K562 (cell line): ENCODE measurements around the gene ADIPOQ. TPM values are rescaled to one million over a fixed set of nuclear protein-coding genes. Genes with fewer than 3 reads are reported as not detected.
A peak's percentile ranks its signal among the peaks of the same experiment; 100 is the strongest.

ENCODE experiments used
- ATF1 ChIP-seq, 2 experiments: fragments of 450-650 bp in 1 of 2; IDR thresholded peaks; 2 replicates each; pipeline ENCODE4 v1.6.1; 2016; ENCODE audit warnings: missing compliant biosample characterization in 1 of 2, missing genetic modification characterization in 1 of 2
- BRF1 ChIP-seq: IDR thresholded peaks from 3 replicates; pipeline ENCODE4 v1.6.1; 2011; ENCODE audit warnings: borderline replicate concordance, mild to moderate bottlenecking; ENCODE audit not compliant: insufficient read length; ENCODE audit errors: extremely low read depth
- CREB1 ChIP-seq, 2 experiments: sonication (generic) in 1 of 2; formaldehyde crosslinking in 1 of 2; IDR thresholded peaks; 2 replicates each; pipeline versions ENCODE4 v1.6.1 to v1.8.0; 2012 to 2022; ENCODE audit warnings: inconsistent platforms in 1 of 2, mild to moderate bottlenecking in 1 of 2, missing genetic modification reagents in 1 of 2, moderate library complexity in 1 of 2
- CREM ChIP-seq: IDR thresholded peaks from 2 replicates; pipeline ENCODE4 v1.6.1; 2014; ENCODE audit warnings: antibody characterized with exemption, low read depth
- DIDO1 ChIP-seq: fragments of 450-650 bp; IDR thresholded peaks from 2 replicates; pipeline ENCODE4 v1.6.1; 2016; ENCODE audit warnings: low read depth, missing biosample characterization, missing genetic modification characterization
- ELF1 ChIP-seq: fragments of 200-800 bp; sonication (Bioruptor generic); IDR thresholded peaks from 2 replicates; pipeline ENCODE4 v1.6.1; 2016; ENCODE audit warnings: missing genetic modification characterization, missing compliant biosample characterization
- ELF4 ChIP-seq: fragments of 450-650 bp; formaldehyde crosslinking; IDR thresholded peaks from 2 replicates; pipeline ENCODE4 v1.4.0; 2022; ENCODE audit warnings: missing genetic modification characterization
- ESRRA ChIP-seq: fragments of 450-650 bp; IDR thresholded peaks from 2 replicates; pipeline ENCODE4 v1.6.1; 2014; ENCODE audit warnings: low read depth, mild to moderate bottlenecking, moderate library complexity, borderline replicate concordance
- EZH2 ChIP-seq: IDR thresholded peaks from 2 replicates; pipeline ENCODE4 v1.6.1; 2012; ENCODE audit warnings: low read depth, mild to moderate bottlenecking, inconsistent platforms, low read length, borderline replicate concordance
- HNRNPLL ChIP-seq: fragments of 200-400 bp; formaldehyde crosslinking; IDR thresholded peaks from 2 replicates; pipeline ENCODE4 v1.6.1; 2017; ENCODE audit warnings: low read length, low read depth, mild to moderate bottlenecking; ENCODE audit not compliant: poor library complexity, severe bottlenecking
- MXI1 ChIP-seq: IDR thresholded peaks from 2 replicates; pipeline ENCODE4 v1.6.1; 2011; ENCODE audit warnings: low read depth, mild to moderate bottlenecking, improper control_type of control experiment, low read length
- RBFOX2 ChIP-seq: fragments of 200-400 bp; formaldehyde crosslinking; IDR thresholded peaks from 2 replicates; pipeline ENCODE4 v1.6.1; 2017; ENCODE audit warnings: low read depth, mild to moderate bottlenecking, low read length, moderate library complexity
- ZBTB17 ChIP-seq: fragments of 450-650 bp; formaldehyde crosslinking; IDR thresholded peaks from 2 replicates; pipeline ENCODE4 v1.4.0; 2020; ENCODE audit warnings: mild to moderate bottlenecking
- ZEB2 ChIP-seq: fragments of 450-650 bp; IDR thresholded peaks from 2 replicates; pipeline ENCODE4 v1.6.1; 2016
- ZFPM2 ChIP-seq: fragments of 250-450 bp; sonication (Bioruptor Pico); IDR thresholded peaks from 2 replicates; pipeline ENCODE4 v1.5.1; 2022; ENCODE audit warnings: mild to moderate bottlenecking
- ZNF133 ChIP-seq: fragments of 250-450 bp; sonication (Bioruptor Pico); IDR thresholded peaks from 2 replicates; pipeline ENCODE4 v1.4.0; 2020; ENCODE audit warnings: mild to moderate bottlenecking
- ZNF140 ChIP-seq: fragments of 250-450 bp; sonication (Bioruptor Pico); IDR thresholded peaks from 2 replicates; pipeline ENCODE4 v1.8.0; 2021; ENCODE audit warnings: moderate library complexity, mild to moderate bottlenecking, inconsistent platforms
- ZNF324 ChIP-seq: fragments of 250-450 bp; sonication (Bioruptor Pico); IDR thresholded peaks from 2 replicates; pipeline ENCODE4 v1.4.0; 2020; ENCODE audit warnings: mild to moderate bottlenecking
- polyA plus RNA-seq, 8 experiments: library from polyadenylated mRNA; depleted of rRNA in 4 of 8; stranded (reverse) in 5 of 8; unstranded in 3 of 8; fragments of >200 nt; fragmentation: Nextera tagmentation in 2 of 8; fragmentation: Illumina TruSeq in 1 of 8; extraction: Ambion mirVana in 2 of 8; extraction: Trizol in 1 of 8; gene quantifications; 2 replicates each; pipeline versions ENCODE4 v1.2.1 to v1.2.3, GENCODE V29; 2011 to 2014; ENCODE audit warnings: inconsistent platforms in 1 of 8, missing spikeins in 1 of 8
- total RNA-seq, 7 experiments: library from RNA; depleted of rRNA in 6 of 7; stranded (reverse); fragments of >200 nt in 6 of 7; fragmentation: Illumina TruSeq in 2 of 7; extraction: Trizol in 2 of 7; gene quantifications; 2 replicates each; pipeline versions ENCODE4 v1.2.1 to v1.2.3, GENCODE V29; 2011 to 2021; ENCODE audit warnings: low replicate concordance in 1 of 7
- TF ChIP-seq, protein P1 (sequence below): sonication (generic); IDR thresholded peaks from 2 replicates; pipeline ENCODE4 v1.6.1; 2016
- TF ChIP-seq, protein P2 (sequence below): fragments of 450-650 bp; IDR thresholded peaks from 2 replicates; pipeline ENCODE4 v1.6.1; 2016; ENCODE audit warnings: mild to moderate bottlenecking
- TF ChIP-seq, protein P3 (sequence below), 2 experiments: IDR thresholded peaks; 2 replicates each; pipeline ENCODE4 v1.6.1; 2011; ENCODE audit warnings: borderline replicate concordance in 1 of 2, control low read depth in 1 of 2, low read depth in 1 of 2, low read length in 1 of 2, mild to moderate bottlenecking in 1 of 2, mixed read lengths in 1 of 2, moderate library complexity in 1 of 2; ENCODE audit not compliant: insufficient read depth in 1 of 2, insufficient read length in 1 of 2, poor library complexity in 1 of 2, severe bottlenecking in 1 of 2; ENCODE audit errors: extremely low read depth in 1 of 2

ADIPOQ gene
- total and polyA plus RNA-seq, 9 of the 15 experiments (the other 6 are each of a cell fraction or from before 2014, with no cell fraction given): 0.01 to 0.04 (median 0.03) TPM; not detected in 4

DNA sequence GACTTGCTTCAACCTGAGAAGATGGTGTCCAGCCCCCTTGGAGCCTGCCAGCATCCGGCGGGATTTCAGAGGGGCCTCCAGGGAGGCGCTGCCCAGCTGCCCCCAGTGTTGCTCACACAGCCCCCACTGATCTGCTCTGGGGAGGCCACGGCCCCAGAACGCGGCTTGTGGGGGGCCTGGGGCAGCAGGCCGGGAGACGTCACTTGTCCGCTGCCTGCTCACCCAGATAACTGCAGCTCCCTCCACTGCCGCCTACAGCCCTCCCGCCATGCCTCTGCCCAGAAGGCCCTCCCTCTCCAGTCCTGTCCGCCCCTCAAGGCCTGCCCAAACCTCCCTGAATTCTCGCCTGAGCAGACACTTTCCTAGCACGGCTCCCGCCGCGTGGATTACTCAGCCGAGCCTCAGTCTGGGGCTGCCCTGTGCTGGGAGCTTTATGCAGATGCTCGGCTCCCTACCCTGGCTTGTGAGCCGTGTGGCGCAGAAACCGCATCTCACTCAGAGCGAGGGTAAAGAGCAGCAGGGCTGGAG, 17.2 kb upstream of the ADIPOQ start (continued):
- TF ChIP-seq, protein P1, sequence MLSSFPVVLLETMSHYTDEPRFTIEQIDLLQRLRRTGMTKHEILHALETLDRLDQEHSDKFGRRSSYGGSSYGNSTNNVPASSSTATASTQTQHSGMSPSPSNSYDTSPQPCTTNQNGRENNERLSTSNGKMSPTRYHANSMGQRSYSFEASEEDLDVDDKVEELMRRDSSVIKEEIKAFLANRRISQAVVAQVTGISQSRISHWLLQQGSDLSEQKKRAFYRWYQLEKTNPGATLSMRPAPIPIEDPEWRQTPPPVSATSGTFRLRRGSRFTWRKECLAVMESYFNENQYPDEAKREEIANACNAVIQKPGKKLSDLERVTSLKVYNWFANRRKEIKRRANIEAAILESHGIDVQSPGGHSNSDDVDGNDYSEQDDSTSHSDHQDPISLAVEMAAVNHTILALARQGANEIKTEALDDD: no peak
- TF ChIP-seq DIDO1 (tag) (no peak), ZBTB17 (CRISPR knock-in tag) (0 out of 2 replicates have a peak, but pooled peaks have one; percentile 26), CREB1 (IDR thresholded peaks at IDR 0.05) (0 out of 2 replicates have a peak, but pooled peaks have one; percentile 29), CREB1 (CRISPR knock-in tag; IDR thresholded peaks at IDR 0.05) (no peak), ZEB2 (no peak), ZNF133 (CRISPR knock-in tag) (no peak), BRF1 (no peak), CREM (peak; percentile 76), ZNF324 (no peak), HNRNPLL (no peak), EZH2 (no peak), RBFOX2 (peak; percentile 65), ELF1 (no peak), ZNF140 (CRISPR knock-in tag) (no peak), MXI1 (no peak), ESRRA (no peak), ZFPM2 (CRISPR knock-in tag) (no peak), ATF1 (CRISPR knock-in tag; IDR thresholded peaks at IDR 0.05) (no peak), ATF1 (tag; IDR thresholded peaks at IDR 0.05) (no peak; the same call in 1 of the 2 replicates), ELF4 (no peak)
- TF ChIP-seq, protein P2, sequence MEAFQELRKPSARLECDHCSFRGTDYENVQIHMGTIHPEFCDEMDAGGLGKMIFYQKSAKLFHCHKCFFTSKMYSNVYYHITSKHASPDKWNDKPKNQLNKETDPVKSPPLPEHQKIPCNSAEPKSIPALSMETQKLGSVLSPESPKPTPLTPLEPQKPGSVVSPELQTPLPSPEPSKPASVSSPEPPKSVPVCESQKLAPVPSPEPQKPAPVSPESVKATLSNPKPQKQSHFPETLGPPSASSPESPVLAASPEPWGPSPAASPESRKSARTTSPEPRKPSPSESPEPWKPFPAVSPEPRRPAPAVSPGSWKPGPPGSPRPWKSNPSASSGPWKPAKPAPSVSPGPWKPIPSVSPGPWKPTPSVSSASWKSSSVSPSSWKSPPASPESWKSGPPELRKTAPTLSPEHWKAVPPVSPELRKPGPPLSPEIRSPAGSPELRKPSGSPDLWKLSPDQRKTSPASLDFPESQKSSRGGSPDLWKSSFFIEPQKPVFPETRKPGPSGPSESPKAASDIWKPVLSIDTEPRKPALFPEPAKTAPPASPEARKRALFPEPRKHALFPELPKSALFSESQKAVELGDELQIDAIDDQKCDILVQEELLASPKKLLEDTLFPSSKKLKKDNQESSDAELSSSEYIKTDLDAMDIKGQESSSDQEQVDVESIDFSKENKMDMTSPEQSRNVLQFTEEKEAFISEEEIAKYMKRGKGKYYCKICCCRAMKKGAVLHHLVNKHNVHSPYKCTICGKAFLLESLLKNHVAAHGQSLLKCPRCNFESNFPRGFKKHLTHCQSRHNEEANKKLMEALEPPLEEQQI: no peak
- TF ChIP-seq, protein P3, sequence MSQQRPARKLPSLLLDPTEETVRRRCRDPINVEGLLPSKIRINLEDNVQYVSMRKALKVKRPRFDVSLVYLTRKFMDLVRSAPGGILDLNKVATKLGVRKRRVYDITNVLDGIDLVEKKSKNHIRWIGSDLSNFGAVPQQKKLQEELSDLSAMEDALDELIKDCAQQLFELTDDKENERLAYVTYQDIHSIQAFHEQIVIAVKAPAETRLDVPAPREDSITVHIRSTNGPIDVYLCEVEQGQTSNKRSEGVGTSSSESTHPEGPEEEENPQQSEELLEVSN (IDR thresholded peaks at IDR 0.05; ENCODE audit: borderline replicate concordance in 1 of 2, extremely low read depth in 1 of 2, insufficient read depth in 1 of 2, insufficient read length in 1 of 2, low read depth in 1 of 2, low read length in 1 of 2, poor library complexity in 1 of 2, severe bottlenecking in 1 of 2): peak in 1 of 2 experiments; percentile 60
